ENCODE measurements around the gene ZDHHC11. TPM values are rescaled to one million over a fixed set of nuclear protein-coding genes. Genes with fewer than 3 reads are reported as not detected.
A peak's percentile ranks its signal among the peaks of the same experiment; 100 is the strongest.
"Not testable (repeated sequence)": the region's sequence is repeated elsewhere in the genome, so short reads cannot be mapped to it uniquely, and the experiment has no call there.

Gene ZDHHC11
- total RNA-seq, 1 donor from 2014 or later: 11.2 TPM

GRCh38 chr5:801055-801454, 49.7 kb downstream of the ZDHHC11 start:
- ATAC-seq: not testable (repeated sequence)

DNA sequence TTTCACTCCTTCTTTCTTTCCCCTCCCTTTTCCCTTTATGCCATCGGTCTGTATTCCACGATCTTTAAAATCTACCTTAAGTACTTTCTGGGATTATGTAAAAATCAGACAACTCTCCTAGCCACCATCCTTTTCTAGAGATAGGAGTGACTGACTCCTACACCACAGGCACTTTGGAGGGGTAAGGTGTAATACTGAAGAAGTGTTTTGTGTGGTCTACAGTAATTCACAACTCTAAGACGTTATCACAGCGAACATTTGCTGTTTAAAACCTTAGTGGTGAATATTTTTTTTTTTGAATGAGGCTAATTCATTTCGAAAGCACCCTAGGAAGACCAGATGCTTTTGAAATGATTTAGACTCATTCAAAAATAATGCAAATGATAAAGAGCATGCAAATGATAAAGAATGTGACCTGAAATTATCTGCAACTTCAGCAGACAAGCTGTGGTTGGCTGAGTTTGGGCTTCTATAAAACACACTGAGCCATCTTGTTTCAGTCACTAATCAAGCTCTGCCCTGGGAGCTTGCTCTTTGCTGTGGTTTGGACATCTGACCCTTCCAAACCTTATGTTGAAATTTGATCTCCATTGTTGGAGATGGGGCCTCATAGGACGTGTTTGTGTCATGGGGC, 52.2 kb downstream of the ZDHHC11 start:
- ATAC-seq: not testable (repeated sequence)

- ATAC-seq: not testable (repeated sequence)
Observed at GRCh38 chr5:797986-798385, 52.8 kb downstream of the ZDHHC11 start.

DNA sequence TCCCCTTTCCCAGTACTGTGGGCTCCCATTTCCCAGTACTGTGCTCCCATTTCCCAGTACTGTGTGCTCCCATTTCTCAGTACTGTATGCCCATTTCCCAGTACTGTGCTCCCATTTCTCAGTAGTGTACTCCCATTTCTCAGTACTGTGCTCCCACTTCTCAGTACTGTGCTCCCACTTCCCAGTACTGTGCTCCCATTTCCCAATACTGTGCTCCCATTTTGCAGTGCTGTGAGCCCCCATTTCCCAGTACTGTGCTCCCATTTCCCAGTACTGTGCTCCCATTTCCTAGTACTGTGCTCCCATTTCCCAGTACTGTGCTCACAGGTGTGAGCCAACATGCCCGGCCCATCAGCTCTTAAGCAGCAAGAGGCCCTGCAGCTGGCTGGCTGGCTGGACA, 54.9 kb downstream of the ZDHHC11 start:
- ATAC-seq: not testable (repeated sequence)

DNA sequence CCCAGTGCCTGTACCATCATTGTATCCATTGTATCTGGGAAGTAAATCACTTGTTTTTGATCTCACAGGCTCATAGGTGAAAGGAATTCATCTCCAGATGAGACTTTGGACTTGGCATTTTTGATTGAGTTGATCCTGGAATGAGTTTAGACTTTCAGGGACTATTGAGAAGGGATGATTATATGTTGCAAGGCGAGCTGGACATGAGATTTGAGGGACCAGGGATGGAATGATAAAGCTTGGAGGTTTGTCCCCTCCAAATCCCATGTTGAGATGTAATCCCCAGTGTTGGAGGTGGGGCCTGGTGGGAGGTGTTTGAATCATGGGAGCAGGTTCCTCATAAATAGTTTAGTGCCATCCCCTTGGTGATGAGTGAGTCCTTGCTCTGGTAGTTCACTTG, 55.8 kb downstream of the ZDHHC11 start:
- ATAC-seq: not testable (repeated sequence)

GRCh38 chr5:788703-789102, 62.1 kb downstream of the ZDHHC11 start:
- ATAC-seq: not testable (repeated sequence)

GRCh38 chr5:787857-788233, 62.9 kb downstream of the ZDHHC11 start:
- ATAC-seq: not testable (repeated sequence)

DNA sequence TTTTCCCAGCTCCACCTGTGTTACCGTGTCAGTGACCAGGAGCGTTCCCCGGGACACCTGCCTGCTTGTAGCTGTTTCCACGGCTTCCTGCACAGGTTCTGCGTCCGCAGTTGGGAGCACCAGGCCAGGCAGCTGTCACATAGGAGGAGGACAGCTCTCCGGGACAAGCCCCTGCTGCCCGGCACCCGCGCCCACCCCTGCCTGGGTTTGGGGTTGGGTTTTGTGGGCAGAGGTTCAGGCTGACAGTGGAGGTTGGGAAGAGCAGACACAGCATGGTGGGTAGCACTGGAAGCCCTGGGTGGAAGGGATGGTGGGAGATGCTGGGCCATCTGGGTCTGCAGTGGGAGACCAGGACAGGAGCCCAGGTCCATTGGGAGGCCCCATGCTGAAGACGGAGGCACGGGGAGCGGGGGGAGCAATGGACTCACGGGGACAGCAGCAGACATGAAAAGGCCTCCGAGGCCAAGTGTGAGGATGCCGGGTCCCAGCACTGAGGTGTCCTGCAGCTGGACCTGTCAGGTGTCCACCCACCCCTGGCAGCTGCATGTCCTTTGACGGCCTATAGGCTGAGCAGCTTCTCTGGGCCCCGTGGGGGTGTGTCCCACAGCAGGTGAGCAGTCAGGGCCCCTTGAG, 63.4 kb downstream of the ZDHHC11 start:
- not testable (repeated sequence) for ATAC-seq

GRCh38 chr5:785181-785705, 65.5 kb downstream of the ZDHHC11 start:
- peak; percentile 7 for ATAC-seq

DNA sequence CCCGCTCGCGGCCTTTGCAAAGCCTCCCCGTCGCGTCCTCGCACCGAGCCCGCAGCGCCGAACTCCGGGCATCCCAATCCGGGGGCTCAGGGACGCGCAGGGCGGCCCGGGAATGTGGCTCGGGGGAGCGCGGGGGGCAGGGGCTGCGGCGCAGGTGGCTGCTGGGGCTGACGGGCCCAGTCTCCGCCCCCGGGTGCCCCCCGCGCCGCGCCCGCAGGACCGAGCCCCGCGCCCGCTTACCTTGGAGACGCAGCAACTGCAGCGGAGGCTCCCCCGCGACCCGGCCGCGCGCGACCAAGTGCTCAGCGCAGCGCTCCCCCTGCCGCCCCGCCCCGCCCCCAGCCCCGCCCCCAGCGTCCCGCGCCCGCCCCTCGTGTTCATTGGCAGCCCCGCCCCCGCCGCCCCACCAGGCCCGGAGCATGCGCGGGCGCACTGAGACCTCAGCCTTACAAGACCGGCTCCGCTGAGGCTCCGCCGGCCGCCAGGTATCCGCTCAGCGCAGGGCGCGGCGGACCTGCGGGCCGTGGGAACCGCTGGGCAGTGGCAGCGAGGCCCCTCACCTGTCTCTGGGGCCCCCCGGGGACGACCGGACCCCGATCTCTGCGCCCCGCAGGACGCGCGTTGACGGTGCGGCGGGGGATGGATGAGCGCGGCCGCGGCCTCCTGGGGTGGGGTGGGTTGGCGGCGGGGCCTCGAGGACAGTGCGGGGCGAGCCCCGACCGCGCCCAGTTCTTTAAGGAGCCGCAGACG, 66.2 kb downstream of the ZDHHC11 start, which contains the start of gene ZDHHC11B:
Gene ZDHHC11B, minus strand, starts transcription at position 302 of the 750 bp plus-strand sequence. CDS start 17,810 bp downstream, outside the sequence.
- peak; percentile 85 for ATAC-seq

DNA sequence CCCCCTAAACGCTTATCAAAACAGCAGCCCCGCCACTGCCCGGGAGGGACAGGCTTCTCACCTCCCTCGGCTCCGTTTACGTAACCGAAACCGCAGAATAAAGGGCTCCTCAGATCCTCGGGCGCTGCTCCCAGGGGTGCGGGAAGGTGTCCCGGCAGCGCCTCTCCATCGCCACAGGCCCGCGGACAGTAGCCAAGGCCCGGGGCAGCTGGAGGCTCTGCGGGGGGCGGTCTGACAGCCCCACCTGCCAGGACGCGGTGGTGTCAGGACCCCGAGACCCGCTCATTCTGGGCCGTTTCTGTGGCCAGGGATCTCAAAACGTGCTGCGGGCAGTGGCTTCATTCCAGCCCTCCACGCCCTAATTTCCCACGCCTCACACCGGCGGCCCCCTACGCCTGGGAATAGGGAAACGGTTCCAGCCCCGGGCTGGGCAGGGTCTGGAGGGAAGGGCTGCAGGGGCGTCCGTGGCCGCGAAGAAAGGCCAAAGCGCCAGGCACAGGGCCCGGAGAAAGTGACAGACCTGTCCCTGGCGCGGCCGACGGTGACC, 66.8 kb downstream of the ZDHHC11 start:
- peak; percentile 44 for ATAC-seq

- ATAC-seq: peak; percentile 59
Observed at GRCh38 chr5:783049-783802, 67.6 kb downstream of the ZDHHC11 start.

DNA sequence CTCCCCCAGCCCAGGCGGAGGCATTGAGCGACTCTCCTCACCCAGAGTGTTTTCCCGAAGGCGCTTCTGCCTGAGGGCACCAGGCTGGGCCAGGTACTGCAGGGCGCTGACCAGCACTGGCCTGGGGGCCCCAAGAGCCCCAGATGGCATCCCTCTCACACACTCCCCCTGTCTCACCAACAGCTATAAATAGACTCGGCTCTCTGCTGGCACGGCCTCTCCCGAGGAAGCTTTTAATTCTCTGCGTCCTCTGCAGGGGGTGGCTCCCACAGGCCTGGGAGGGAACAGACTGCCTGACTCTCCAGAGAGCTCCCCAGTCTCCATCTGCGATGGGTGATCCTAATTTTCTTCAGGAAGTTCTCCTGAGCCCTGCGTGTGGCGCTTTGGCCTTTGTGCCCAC, 68.4 kb downstream of the ZDHHC11 start:
- ATAC-seq: not testable (repeated sequence)

- ATAC-seq: not testable (repeated sequence)
Observed at GRCh38 chr5:780571-780970, 70.2 kb downstream of the ZDHHC11 start.

DNA sequence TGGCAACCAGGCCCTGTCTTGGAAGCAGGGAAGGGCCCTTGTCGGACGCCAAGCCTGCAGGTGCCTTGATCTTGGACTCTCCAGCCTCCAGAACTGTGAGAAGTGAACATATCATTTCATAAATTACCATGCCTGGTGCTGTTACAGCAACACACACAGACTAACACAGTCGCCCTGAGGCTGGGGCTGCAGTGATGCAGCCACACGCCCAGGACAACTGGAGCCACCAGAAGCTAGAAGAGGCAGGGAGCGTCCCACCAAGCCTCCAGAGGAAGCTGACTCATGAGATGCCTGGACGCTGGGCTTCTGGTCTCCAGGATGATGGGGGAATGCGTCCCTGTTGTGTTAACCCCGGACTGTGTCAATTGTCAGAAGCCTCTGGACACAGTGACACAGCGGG, 71.8 kb downstream of the ZDHHC11 start:
- not testable (repeated sequence) for ATAC-seq

- not testable (repeated sequence) for ATAC-seq
Observed at GRCh38 chr5:778421-778820, 72.4 kb downstream of the ZDHHC11 start.

- ATAC-seq: no peak
Observed at GRCh38 chr5:777756-778161, 73.0 kb downstream of the ZDHHC11 start.

GRCh38 chr5:776862-777711, 73.7 kb downstream of the ZDHHC11 start:
- no peak for ATAC-seq

GRCh38 chr5:775961-776861, 74.6 kb downstream of the ZDHHC11 start:
- no peak for ATAC-seq

GRCh38 chr5:775595-775960, 75.2 kb downstream of the ZDHHC11 start:
- ATAC-seq: not testable (repeated sequence)

Measured in esophagus mucosa (tissue), 1 donor.